Keratinocyte (primary cell): ENCODE measurements around the gene PLPP4. TPM values are rescaled to one million over a fixed set of nuclear protein-coding genes. Genes with fewer than 3 reads are reported as not detected.

Source experiments
- DNase-seq: peaks from one replicate; pipeline ENCODE4 v3.0.0-alpha.2; 2011; ENCODE audit warnings: low read depth, missing footprints, low spot score
- FAIRE-seq: peaks from 2 replicates; lab custom pipeline; 2011; peaks lifted over from hg19 to GRCh38; lab: Jason Lieb, UNC
- H2AFZ ChIP-seq: 2 replicates; pipeline ENCODE4 v1.6.0; 2012; ENCODE audit warnings: low read length, control low read depth, inconsistent platforms; ENCODE audit not compliant: control insufficient read depth
- H3K27ac ChIP-seq: 2 replicates; pipeline ENCODE4 v1.5.1; 2011; ENCODE audit warnings: low read length; ENCODE audit not compliant: control insufficient read depth, insufficient read depth
- H3K27me3 ChIP-seq: 3 replicates; pipeline ENCODE4 v1.6.0; 2011; ENCODE audit warnings: low read length; ENCODE audit not compliant: control insufficient read depth, insufficient read depth; ENCODE audit errors: extremely low read depth
- H3K36me3 ChIP-seq, 2 experiments: 2 replicates in 1 of 2; 3 replicates in 1 of 2; pipeline ENCODE4 v1.5.1; 2011; ENCODE audit warnings: low read length in 2 of 2, mild to moderate bottlenecking in 1 of 2; ENCODE audit not compliant: control insufficient read depth in 2 of 2, insufficient read depth in 2 of 2; ENCODE audit errors: extremely low read depth in 1 of 2
- H3K4me1 ChIP-seq: 3 replicates; pipeline ENCODE4 v1.5.1; 2011; ENCODE audit warnings: low read length; ENCODE audit not compliant: control insufficient read depth, insufficient read depth; ENCODE audit errors: extremely low read depth
- H3K4me2 ChIP-seq: 3 replicates; pipeline ENCODE4 v1.6.0; 2011; ENCODE audit warnings: low read depth, low read length; ENCODE audit not compliant: control insufficient read depth, insufficient read depth; ENCODE audit errors: extremely low read depth
- H3K4me3 ChIP-seq, 3 experiments: fragments of 200-600 bp in 1 of 3; sonication (generic) in 1 of 3; 2 replicates in 2 of 3; 3 replicates in 1 of 3; pipeline ENCODE4 v1.5.1; 2011 to 2016; ENCODE audit warnings: low read length in 3 of 3, mild to moderate bottlenecking in 3 of 3, control low read depth in 2 of 3, inconsistent platforms in 1 of 3, low read depth in 1 of 3, mixed read lengths in 1 of 3, mixed run types in 1 of 3, moderate library complexity in 1 of 3; ENCODE audit not compliant: control insufficient read depth in 2 of 3, insufficient read depth in 2 of 3; ENCODE audit errors: extremely low read depth in 1 of 3
- H3K79me2 ChIP-seq: 2 replicates; pipeline ENCODE4 v1.6.0; 2012; ENCODE audit warnings: low read length; ENCODE audit not compliant: control insufficient read depth, insufficient read depth
- H3K9ac ChIP-seq: 3 replicates; pipeline ENCODE4 v1.6.0; 2011; ENCODE audit warnings: low read length; ENCODE audit not compliant: control insufficient read depth, insufficient read depth; ENCODE audit errors: extremely low read depth
- H3K9me1 ChIP-seq: 3 replicates; pipeline ENCODE4 v1.6.0; 2011; ENCODE audit warnings: low read length; ENCODE audit not compliant: control insufficient read depth, insufficient read depth; ENCODE audit errors: extremely low read depth
- H3K9me3 ChIP-seq: 2 replicates; pipeline ENCODE4 v1.5.1; 2012; ENCODE audit warnings: low read depth, low read length; ENCODE audit not compliant: control insufficient read depth
- H4K20me1 ChIP-seq: 3 replicates; pipeline ENCODE4 v1.6.0; 2011; ENCODE audit warnings: low read length; ENCODE audit not compliant: control insufficient read depth, insufficient read depth; ENCODE audit errors: extremely low read depth
- CTCF ChIP-seq, 3 experiments: IDR thresholded peaks in 1 of 3; conservative IDR thresholded peaks in 1 of 3; optimal IDR thresholded peaks in 1 of 3; 2 replicates in 2 of 3; 3 replicates in 1 of 3; pipeline versions ENCODE3 to v1.5.1; 2011; ENCODE audit warnings: low read length in 3 of 3, mild to moderate bottlenecking in 3 of 3, moderate library complexity in 2 of 3, control low read depth in 1 of 3, inconsistent platforms in 1 of 3; ENCODE audit not compliant: insufficient read depth in 2 of 3; ENCODE audit errors: extremely low read depth in 1 of 3
- EZH2 ChIP-seq: IDR thresholded peaks from one replicate; pipeline ENCODE4 v1.6.1; 2012; ENCODE audit warnings: inconsistent platforms, mild to moderate bottlenecking, low read length, moderate library complexity
- dilution Hi-C: fragments of 300-500 bp; cut with MboI; formaldehyde crosslinking; loops from one replicate; pipeline ENCODE4 v1.7.0; 2020; ENCODE audit warnings: low sequenced_read_pairs; ENCODE audit not compliant: extremely low pct_ligation_motif_present
- polyA plus RNA-seq, 5 experiments: library from polyadenylated mRNA; depleted of rRNA in 3 of 5; stranded (reverse) in 3 of 5; stranded (forward) in 1 of 5; unstranded in 1 of 5; fragments of >200 nt; gene quantifications; 1 replicate in 1 of 5; 2 replicates in 3 of 5; 3 replicates in 1 of 5; pipeline versions ENCODE4 v1.2.1 to v1.2.3, GENCODE V29; 2011 to 2012; ENCODE audit warnings: missing spikeins in 2 of 5, low read depth in 1 of 5, low replicate concordance in 1 of 5

The PLPP4 gene
- polyA plus RNA-seq, 1 donor (not counting 4 experiments of a cell fraction or from before 2014, with no cell fraction given): 0.76 TPM

- no peak for DNase-seq
- Histone ChIP-seq H3K4me1 (peaks cover 3% of the 10 kb centered on the region), H3K27me3 (no peaks in the 10 kb centered on the region), H3K27ac (no peak overlapping the region), H3K4me2 (no peak overlapping the region), H2AFZ (no peak overlapping the region), H3K36me3 (no peaks in the 10 kb centered on the region), H3K79me2 (no peaks in the 10 kb centered on the region), H3K9ac (no peak overlapping the region), H3K9me1 (no peaks in the 10 kb centered on the region), H3K9me3 (no peaks in the 10 kb centered on the region), H4K20me1 (no peaks in the 10 kb centered on the region), H3K4me3 (no peak overlapping the region)
- TF ChIP-seq EZH2: no peak
- no peak for TF ChIP-seq CTCF (optimal IDR thresholded peaks at IDR 0.05 in 1 of 3, IDR thresholded peaks at IDR 0.05 in 1 of 3, conservative IDR thresholded peaks at IDR 0.05 in 1 of 3; ENCODE audit: extremely low read depth in 1 of 3, insufficient read depth in 2 of 3, low read length in 3 of 3)
- FAIRE-seq: peak; percentile 5
- dilution Hi-C loops: no loop called here
Measured at GRCh38 chr10:120477743-120478141, 20.7 kb downstream of the PLPP4 start.

- TF ChIP-seq EZH2: no peak
- no peak for TF ChIP-seq CTCF (optimal IDR thresholded peaks at IDR 0.05 in 1 of 3, IDR thresholded peaks at IDR 0.05 in 1 of 3, conservative IDR thresholded peaks at IDR 0.05 in 1 of 3; ENCODE audit: extremely low read depth in 1 of 3, insufficient read depth in 2 of 3, low read length in 3 of 3)
Measured at GRCh38 chr10:120478386-120478785, 21.4 kb downstream of the PLPP4 start.

More at GRCh38 chr10:120478386-120478785, 21.4 kb downstream of the PLPP4 start:
- DNase-seq (no peak), FAIRE-seq (no peak)
- no peaks in the 10 kb centered on the region for H3K79me2 ChIP-seq
- no peak overlapping the region for H3K9ac ChIP-seq
- H3K27ac ChIP-seq: no peak overlapping the region
- dilution Hi-C loops: no loop called here
- H3K9me1 ChIP-seq: no peaks in the 10 kb centered on the region
- no peaks in the 10 kb centered on the region for H3K9me3 ChIP-seq
- H3K36me3 ChIP-seq: no peaks in the 10 kb centered on the region
- no peak overlapping the region for H2AFZ ChIP-seq
- H3K4me1 ChIP-seq: peaks cover 3% of the 10 kb centered on the region
- no peak overlapping the region for H3K4me3 ChIP-seq
- H3K27me3 ChIP-seq: no peaks in the 10 kb centered on the region
- H3K4me2 ChIP-seq: no peak overlapping the region
- no peaks in the 10 kb centered on the region for H4K20me1 ChIP-seq
